ENCODE data around the gene SUGCT. TPM values are rescaled to one million over a fixed set of nuclear protein-coding genes. Genes with fewer than 3 reads are reported as not detected.

The SUGCT gene
- total and polyA plus RNA-seq, 9 of the 15 experiments (the other 6 are each of a cell fraction or from before 2014, with no cell fraction given): 0.58 to 2.5 (median 1.4) TPM

DNA sequence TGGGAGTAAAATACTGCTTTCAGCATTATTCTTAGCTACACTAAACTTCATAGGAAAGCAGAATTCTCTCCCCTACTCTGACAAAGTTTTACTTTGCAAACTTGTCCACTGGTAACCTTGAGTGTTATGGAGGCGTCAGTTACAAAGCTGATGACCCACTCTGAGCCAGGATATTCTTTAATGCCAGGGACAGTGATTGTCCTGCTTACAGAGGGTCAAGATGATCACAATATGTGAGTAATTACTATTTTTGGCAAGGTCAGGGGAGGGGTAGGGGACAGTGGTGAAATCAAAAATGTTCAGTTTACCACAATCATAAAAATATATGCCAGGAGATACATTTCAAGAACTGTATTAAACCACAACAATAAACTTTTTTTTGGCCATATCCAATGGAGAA is 520.6 kb downstream of the SUGCT start (continued):
- no peak for TF ChIP-seq POLR2H (tag; IDR thresholded peaks at IDR 0.05; ENCODE audit: low read depth)
- TF ChIP-seq ZNF586 (CRISPR knock-in tag; conservative IDR thresholded peaks at IDR 0.05): no peak

DNA sequence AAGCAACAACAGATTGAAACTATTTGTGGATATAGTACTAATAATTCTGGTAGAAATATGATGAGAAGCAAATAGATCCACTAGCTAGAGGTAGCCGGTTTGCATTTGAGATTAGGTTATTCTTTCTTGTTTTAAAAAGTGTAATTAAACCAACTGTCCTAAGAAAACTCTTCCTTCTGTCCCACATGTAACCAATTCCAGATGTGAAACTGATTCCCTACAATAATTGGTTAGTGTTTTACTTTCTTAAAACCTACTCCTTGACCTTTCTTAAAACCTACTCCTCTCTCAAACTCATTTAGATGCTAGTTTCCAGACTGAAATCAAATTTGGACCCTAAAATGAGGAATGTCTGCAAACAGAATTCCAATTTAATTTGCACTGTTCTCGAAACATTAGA is 521.5 kb downstream of the SUGCT start:
- FAIRE-seq (no peak), DNase-seq (ENCODE audit: extremely low read depth in 1 of 4, low spot score in 3 of 4) (no peak), ATAC-seq (no peak)
- Histone ChIP-seq H3K36me3 (ENCODE audit: control insufficient read depth, insufficient read depth, low read length) (no peaks in the 10 kb centered on the region), H4K20me1 (replicated peaks; ENCODE audit: control insufficient read depth, insufficient read depth, low read length) (no peaks in the 10 kb centered on the region), H3K79me2 (ENCODE audit: control insufficient read depth, insufficient read depth, low read length) (no peaks in the 10 kb centered on the region), H3K9me3 (replicated peaks; ENCODE audit: control insufficient read depth, insufficient read depth, low read depth, low read length) (no peaks in the 10 kb centered on the region), H3K27me3 (ENCODE audit: control insufficient read depth in 2 of 2, insufficient read depth in 2 of 2, low read length in 2 of 2) (no peaks in the 10 kb centered on the region), H3K4me1 (replicated peaks in 1 of 2; ENCODE audit: control insufficient read depth in 2 of 2, insufficient read depth in 2 of 2, low read length in 2 of 2) (no peaks in the 10 kb centered on the region), H3K27ac (ENCODE audit: extremely low read depth, low read depth, low read length) (no peak overlapping the region), H3K9ac (ENCODE audit: insufficient read depth in 1 of 2, low read depth in 2 of 2, low read length in 2 of 2) (no peak overlapping the region), H3K9me1 (ENCODE audit: control insufficient read depth, insufficient read depth, low read length) (no peaks in the 10 kb centered on the region), H3K4me2 (ENCODE audit: insufficient read depth, low read length) (no peak overlapping the region), H3K4me3 (no peak overlapping the region), H2AFZ (ENCODE audit: low read depth, low read length) (no peak overlapping the region)
- ChIA-PET CTCF (ENCODE audit: low intra/inter-chr PET ratio) (no interaction called here), POLR2A (no interaction called here)
- intact Hi-C loops (cut with micrococcal nuclease) (no loop called here), in situ Hi-C loops (cut with MboI) (no loop called here)
- 0% methylated on average over 2 of the region's 2 CpGs for WGBS (ENCODE audit: insufficient coverage, low coverage, missing lambda C conversion rate)
- BruUV-seq (replicated peaks): no TSS peak
- TF ChIP-seq IRF2 (CRISPR knock-in tag; IDR thresholded peaks at IDR 0.05) (no peak), NCOR1 (IDR thresholded peaks at IDR 0.05) (no peak), ZNF77 (CRISPR knock-in tag; IDR thresholded peaks at IDR 0.05) (no peak), NCOA6 (IDR thresholded peaks at IDR 0.05) (no peak), ZNF24 (IDR thresholded peaks at IDR 0.05) (no peak), ZZZ3 (IDR thresholded peaks at IDR 0.05) (no peak), ZNF445 (CRISPR knock-in tag; IDR thresholded peaks at IDR 0.05; ENCODE audit: low read depth) (no peak), PHB2 (IDR thresholded peaks at IDR 0.05; ENCODE audit: low read depth) (no peak), TAF15 (IDR thresholded peaks at IDR 0.05; ENCODE audit: low read depth, low read length) (no peak), ZSCAN32 (CRISPR knock-in tag; IDR thresholded peaks at IDR 0.05) (no peak), ELF4 (CRISPR knock-in tag; IDR thresholded peaks at IDR 0.05) (no peak)
- TF ChIP-seq, protein P1, sequence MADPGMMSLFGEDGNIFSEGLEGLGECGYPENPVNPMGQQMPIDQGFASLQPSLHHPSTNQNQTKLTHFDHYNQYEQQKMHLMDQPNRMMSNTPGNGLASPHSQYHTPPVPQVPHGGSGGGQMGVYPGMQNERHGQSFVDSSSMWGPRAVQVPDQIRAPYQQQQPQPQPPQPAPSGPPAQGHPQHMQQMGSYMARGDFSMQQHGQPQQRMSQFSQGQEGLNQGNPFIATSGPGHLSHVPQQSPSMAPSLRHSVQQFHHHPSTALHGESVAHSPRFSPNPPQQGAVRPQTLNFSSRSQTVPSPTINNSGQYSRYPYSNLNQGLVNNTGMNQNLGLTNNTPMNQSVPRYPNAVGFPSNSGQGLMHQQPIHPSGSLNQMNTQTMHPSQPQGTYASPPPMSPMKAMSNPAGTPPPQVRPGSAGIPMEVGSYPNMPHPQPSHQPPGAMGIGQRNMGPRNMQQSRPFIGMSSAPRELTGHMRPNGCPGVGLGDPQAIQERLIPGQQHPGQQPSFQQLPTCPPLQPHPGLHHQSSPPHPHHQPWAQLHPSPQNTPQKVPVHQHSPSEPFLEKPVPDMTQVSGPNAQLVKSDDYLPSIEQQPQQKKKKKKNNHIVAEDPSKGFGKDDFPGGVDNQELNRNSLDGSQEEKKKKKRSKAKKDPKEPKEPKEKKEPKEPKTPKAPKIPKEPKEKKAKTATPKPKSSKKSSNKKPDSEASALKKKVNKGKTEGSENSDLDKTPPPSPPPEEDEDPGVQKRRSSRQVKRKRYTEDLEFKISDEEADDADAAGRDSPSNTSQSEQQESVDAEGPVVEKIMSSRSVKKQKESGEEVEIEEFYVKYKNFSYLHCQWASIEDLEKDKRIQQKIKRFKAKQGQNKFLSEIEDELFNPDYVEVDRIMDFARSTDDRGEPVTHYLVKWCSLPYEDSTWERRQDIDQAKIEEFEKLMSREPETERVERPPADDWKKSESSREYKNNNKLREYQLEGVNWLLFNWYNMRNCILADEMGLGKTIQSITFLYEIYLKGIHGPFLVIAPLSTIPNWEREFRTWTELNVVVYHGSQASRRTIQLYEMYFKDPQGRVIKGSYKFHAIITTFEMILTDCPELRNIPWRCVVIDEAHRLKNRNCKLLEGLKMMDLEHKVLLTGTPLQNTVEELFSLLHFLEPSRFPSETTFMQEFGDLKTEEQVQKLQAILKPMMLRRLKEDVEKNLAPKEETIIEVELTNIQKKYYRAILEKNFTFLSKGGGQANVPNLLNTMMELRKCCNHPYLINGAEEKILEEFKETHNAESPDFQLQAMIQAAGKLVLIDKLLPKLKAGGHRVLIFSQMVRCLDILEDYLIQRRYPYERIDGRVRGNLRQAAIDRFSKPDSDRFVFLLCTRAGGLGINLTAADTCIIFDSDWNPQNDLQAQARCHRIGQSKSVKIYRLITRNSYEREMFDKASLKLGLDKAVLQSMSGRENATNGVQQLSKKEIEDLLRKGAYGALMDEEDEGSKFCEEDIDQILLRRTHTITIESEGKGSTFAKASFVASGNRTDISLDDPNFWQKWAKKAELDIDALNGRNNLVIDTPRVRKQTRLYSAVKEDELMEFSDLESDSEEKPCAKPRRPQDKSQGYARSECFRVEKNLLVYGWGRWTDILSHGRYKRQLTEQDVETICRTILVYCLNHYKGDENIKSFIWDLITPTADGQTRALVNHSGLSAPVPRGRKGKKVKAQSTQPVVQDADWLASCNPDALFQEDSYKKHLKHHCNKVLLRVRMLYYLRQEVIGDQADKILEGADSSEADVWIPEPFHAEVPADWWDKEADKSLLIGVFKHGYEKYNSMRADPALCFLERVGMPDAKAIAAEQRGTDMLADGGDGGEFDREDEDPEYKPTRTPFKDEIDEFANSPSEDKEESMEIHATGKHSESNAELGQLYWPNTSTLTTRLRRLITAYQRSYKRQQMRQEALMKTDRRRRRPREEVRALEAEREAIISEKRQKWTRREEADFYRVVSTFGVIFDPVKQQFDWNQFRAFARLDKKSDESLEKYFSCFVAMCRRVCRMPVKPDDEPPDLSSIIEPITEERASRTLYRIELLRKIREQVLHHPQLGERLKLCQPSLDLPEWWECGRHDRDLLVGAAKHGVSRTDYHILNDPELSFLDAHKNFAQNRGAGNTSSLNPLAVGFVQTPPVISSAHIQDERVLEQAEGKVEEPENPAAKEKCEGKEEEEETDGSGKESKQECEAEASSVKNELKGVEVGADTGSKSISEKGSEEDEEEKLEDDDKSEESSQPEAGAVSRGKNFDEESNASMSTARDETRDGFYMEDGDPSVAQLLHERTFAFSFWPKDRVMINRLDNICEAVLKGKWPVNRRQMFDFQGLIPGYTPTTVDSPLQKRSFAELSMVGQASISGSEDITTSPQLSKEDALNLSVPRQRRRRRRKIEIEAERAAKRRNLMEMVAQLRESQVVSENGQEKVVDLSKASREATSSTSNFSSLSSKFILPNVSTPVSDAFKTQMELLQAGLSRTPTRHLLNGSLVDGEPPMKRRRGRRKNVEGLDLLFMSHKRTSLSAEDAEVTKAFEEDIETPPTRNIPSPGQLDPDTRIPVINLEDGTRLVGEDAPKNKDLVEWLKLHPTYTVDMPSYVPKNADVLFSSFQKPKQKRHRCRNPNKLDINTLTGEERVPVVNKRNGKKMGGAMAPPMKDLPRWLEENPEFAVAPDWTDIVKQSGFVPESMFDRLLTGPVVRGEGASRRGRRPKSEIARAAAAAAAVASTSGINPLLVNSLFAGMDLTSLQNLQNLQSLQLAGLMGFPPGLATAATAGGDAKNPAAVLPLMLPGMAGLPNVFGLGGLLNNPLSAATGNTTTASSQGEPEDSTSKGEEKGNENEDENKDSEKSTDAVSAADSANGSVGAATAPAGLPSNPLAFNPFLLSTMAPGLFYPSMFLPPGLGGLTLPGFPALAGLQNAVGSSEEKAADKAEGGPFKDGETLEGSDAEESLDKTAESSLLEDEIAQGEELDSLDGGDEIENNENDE (IDR thresholded peaks at IDR 0.05; ENCODE audit: low read depth, low read length): no peak

Measured in K562 (cell line).